ENCODE measurements around the gene NAXE.
A peak's percentile ranks its signal among the peaks of the same experiment; 100 is the strongest.

The NAXE gene

GRCh38 chr1:156578055-156578454, 13.5 kb upstream of the NAXE start:
- no peaks in the 10 kb centered on the region for H3K4me1 ChIP-seq
- no peak overlapping the region for H3K4me3 ChIP-seq (ENCODE audit: low read depth, low read length)
- no peaks in the 10 kb centered on the region for H3K27me3 ChIP-seq (ENCODE audit: control insufficient read depth, insufficient read depth, low read length)
- no peak overlapping the region for H3K27ac ChIP-seq
- no peaks in the 10 kb centered on the region for H3K79me2 ChIP-seq
- H2AFZ ChIP-seq = peak overlapping the region; percentile 3
- no peak overlapping the region for H3K4me2 ChIP-seq (ENCODE audit: low read length)
- H3K36me3 ChIP-seq (ENCODE audit: control insufficient read depth, insufficient read depth, low read length) = no peaks in the 10 kb centered on the region
- no peak overlapping the region for H3K9ac ChIP-seq
- TF ChIP-seq, protein P1, sequence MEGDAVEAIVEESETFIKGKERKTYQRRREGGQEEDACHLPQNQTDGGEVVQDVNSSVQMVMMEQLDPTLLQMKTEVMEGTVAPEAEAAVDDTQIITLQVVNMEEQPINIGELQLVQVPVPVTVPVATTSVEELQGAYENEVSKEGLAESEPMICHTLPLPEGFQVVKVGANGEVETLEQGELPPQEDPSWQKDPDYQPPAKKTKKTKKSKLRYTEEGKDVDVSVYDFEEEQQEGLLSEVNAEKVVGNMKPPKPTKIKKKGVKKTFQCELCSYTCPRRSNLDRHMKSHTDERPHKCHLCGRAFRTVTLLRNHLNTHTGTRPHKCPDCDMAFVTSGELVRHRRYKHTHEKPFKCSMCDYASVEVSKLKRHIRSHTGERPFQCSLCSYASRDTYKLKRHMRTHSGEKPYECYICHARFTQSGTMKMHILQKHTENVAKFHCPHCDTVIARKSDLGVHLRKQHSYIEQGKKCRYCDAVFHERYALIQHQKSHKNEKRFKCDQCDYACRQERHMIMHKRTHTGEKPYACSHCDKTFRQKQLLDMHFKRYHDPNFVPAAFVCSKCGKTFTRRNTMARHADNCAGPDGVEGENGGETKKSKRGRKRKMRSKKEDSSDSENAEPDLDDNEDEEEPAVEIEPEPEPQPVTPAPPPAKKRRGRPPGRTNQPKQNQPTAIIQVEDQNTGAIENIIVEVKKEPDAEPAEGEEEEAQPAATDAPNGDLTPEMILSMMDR (IDR thresholded peaks at IDR 0.05) = no peak
- no peaks in the 10 kb centered on the region for H3K9me3 ChIP-seq (ENCODE audit: control insufficient read depth, low read length)

GRCh38 chr1:156579472-156579871, 12.1 kb upstream of the NAXE start, which contains the start of gene TTC24:
TSS of gene TTC24 (plus strand) at chr1:156579723. CDS start at chr1:156581365, 1,642 bp downstream.
- no peak within 1 kb of the TSS for H3K4me3 ChIP-seq (ENCODE audit: low read depth, low read length)
- TF ChIP-seq, protein P1 (IDR thresholded peaks at IDR 0.05) = no peak
- H3K4me1 ChIP-seq = no peaks in the 10 kb centered on the region
- no peaks in the 10 kb centered on the region for H3K36me3 ChIP-seq (ENCODE audit: control insufficient read depth, insufficient read depth, low read length)
- no peaks in the 10 kb centered on the region for H3K27me3 ChIP-seq (ENCODE audit: control insufficient read depth, insufficient read depth, low read length)
- H3K79me2 ChIP-seq = no peaks in the 10 kb centered on the region
- no peaks in the 10 kb centered on the region for H3K9me3 ChIP-seq (ENCODE audit: control insufficient read depth, low read length)
- no peak within 1 kb of the TSS for H3K9ac ChIP-seq
- no peak within 1 kb of the TSS for H2AFZ ChIP-seq
- H3K27ac ChIP-seq = no peak within 1 kb of the TSS
- H3K4me2 ChIP-seq (ENCODE audit: low read length) = no peak within 1 kb of the TSS

DNA sequence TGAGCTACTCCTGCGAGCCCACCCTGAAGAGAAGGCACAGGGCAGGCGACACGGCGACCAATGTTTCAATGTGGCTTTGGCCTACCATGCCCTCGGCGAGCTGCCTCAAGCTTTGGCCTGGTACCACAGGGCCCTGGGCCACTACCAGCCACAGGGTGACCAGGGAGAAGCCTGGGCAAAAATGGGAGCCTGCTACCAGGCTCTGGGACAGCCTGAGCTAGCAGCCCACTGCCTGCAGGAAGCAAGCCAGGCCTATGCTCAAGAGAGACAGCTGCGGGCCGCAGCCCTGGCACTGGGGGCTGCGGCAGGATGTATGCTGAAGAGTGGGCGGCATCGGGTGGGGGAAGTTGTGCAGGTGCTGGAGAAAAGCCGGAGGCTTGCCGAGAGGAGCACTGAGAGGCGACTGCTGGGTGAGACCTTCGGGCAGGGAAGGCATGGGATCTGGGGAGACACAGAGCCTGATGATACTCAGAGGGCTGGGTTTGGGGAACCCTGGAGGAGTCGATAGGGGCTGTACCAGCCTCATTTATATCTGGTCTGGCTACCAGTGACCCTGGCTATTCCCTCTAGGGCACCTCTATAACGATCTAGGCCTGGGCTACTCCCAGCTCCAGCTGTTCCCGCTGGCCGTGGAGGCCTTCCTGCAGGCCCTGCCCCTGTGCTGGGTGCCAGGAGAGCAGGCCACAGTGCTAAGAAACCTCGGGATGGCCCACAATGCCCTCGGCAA, 9.8 kb upstream of the NAXE start:
- TF ChIP-seq, protein P1 (IDR thresholded peaks at IDR 0.05) = no peak
- H2AFZ ChIP-seq = no peak overlapping the region
- no peaks in the 10 kb centered on the region for H3K27me3 ChIP-seq (ENCODE audit: control insufficient read depth, insufficient read depth, low read length)
- no peak overlapping the region for H3K4me3 ChIP-seq (ENCODE audit: low read depth, low read length)
- no peaks in the 10 kb centered on the region for H3K79me2 ChIP-seq
- H3K4me2 ChIP-seq (ENCODE audit: low read length) = no peak overlapping the region
- no peak overlapping the region for H3K27ac ChIP-seq
- no peaks in the 10 kb centered on the region for H3K4me1 ChIP-seq
- H3K9ac ChIP-seq = no peak overlapping the region
- no peaks in the 10 kb centered on the region for H3K9me3 ChIP-seq (ENCODE audit: control insufficient read depth, low read length)
- no peaks in the 10 kb centered on the region for H3K36me3 ChIP-seq (ENCODE audit: control insufficient read depth, insufficient read depth, low read length)

DNA sequence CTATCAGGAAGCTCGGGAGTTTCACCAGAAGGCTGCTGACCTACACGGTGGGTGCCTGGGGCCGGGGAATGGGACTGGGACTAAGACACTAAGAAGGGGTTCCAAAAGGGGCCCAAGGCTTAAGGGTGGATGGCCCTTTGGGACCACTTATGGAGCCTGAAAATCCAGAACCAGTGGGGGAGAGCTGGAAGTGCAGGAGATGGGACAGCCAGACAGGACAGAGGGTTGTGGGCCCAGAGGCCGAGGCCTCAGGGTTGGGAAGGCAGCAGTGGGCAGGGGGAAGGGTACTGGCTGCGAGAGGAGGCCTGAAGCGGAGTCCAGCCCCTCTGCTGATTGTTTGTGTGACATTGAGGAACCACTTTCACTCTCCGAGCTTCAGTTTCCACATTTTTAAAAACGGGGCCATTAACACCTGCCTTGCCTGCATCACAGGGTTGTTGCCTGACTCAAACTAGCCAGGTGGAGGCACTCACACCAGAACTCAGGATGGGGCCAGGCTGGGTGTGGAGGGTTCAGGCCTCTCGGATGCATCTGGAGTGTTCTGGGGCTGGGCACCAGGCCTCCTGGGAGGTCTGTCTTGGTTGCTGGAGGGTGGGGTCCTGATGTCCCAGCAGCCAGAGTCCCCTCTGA, 9.1 kb upstream of the NAXE start:
- no peak overlapping the region for H3K9ac ChIP-seq
- no peak overlapping the region for H3K4me3 ChIP-seq (ENCODE audit: low read depth, low read length)
- no peak overlapping the region for H2AFZ ChIP-seq
- no peaks in the 10 kb centered on the region for H3K36me3 ChIP-seq (ENCODE audit: control insufficient read depth, insufficient read depth, low read length)
- no peaks in the 10 kb centered on the region for H3K9me3 ChIP-seq (ENCODE audit: control insufficient read depth, low read length)
- no peak overlapping the region for H3K27ac ChIP-seq
- no peak overlapping the region for H3K4me2 ChIP-seq (ENCODE audit: low read length)
- TF ChIP-seq, protein P1 (IDR thresholded peaks at IDR 0.05) = no peak
- no peaks in the 10 kb centered on the region for H3K27me3 ChIP-seq (ENCODE audit: control insufficient read depth, insufficient read depth, low read length)
- H3K4me1 ChIP-seq = no peaks in the 10 kb centered on the region
- H3K79me2 ChIP-seq = no peaks in the 10 kb centered on the region
